NCI-H1436 (cell line): ENCODE data around the gene SOX8.

Source experiments
- DNase-seq: peaks from one replicate; lab custom pipeline; 2025; lab: John Stamatoyannopoulos, UW

Gene SOX8

DNA sequence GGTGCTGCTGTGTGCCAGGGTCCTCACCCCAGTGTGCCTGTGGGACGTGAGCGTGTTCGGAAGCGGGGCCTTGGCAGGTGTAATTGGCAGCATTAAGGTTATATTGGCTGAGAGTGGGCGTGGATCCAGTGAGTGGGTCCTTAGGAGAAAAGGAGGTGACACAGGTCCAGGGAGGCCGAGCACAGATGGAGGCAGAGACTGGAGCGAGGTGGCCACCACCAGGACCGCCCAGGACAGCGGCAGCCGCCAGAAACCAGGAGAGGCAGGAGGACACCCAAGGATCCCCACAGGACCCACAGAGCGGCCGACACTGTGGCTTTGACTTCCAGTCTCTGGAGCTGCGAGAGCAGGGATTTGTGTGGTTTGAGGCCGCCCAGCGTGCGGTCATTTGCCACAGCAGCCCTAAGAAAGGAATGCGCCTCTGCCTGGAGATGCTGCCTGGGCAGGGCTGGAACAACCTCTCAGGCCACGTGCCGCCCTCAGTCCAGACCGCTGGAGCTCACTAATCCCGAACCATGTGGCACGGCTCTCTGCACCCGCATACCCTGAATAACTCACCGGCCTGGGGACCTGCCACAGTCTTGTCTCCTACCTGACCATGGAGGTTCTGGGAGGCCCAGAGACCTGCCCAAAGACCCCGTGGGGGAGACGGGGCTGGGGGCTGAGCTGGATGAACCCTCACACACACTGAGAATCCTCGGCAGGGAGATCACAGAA lies 45.4 kb downstream of the SOX8 start:
- no peak for DNase-seq

DNA sequence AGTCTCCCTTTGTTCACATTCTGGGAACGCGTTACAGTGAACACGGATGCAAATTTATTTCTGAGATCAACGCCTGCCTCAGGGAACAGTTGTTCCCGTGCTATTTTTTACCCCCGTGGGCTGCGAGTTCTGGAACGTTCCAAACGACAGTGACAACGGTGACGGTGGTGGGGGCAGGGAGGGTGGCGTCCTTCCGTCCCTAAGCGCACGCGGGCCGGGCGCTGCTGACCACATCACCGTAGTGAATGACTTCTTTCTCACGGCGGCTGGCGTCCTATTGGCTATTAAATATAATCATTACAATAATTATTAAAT lies 45.9 kb downstream of the SOX8 start:
- no peak for DNase-seq

DNA sequence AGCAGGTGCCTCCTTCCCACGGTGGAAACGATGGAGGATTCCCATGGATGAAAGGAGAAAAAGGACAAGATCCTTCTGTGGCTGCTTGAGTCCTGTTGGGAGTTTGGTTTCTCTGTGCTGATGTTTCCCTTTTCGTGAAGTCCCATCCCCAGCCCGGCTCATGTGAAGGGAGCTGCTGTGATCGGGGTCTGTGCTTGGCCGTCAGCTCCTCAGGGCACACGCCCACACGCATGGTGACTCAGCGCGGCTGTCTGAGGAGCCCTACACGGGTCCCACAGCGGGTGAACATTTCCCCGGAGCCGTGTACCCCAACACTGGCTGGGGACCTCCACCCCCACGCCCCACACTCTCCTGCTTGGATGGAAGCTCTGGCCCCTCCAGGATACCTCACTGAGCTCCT lies 46.5 kb downstream of the SOX8 start:
- DNase-seq: no peak

DNA sequence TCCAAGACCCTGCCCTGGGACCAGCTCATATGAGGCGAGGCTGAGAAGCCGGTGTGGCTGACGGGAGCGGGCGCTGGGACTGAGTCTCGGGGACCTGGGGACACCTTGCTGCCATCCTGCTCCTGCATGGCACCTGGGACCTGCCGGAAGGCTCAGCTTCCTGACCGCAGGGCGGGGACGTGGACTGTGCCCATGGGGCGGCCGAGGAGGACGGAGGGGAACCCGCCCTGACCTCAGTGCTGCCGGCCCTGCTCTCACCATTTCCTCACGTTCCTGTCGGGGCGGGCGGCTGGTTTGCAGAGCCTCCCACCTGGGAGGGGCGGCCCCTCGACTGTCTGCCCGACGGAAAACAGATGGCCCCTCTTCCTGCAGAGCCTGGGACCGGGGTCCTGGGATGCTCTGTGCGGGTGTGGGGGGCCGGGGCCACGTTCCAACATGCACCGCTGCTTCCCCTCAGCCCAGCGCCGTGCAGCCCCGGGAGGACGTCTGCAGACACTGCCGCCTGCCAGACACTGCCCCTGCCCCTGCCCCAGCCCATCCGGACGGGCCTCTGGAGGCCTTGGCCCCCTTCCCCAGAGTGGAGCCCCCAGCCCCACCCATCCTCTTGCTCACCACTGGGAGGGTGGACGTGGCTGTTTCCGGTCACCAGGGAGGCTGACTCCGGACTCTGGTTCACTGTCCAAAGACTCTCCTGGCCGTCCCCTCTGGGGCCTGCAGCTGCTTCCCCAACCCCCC lies 47.1 kb downstream of the SOX8 start:
- no peak for DNase-seq

DNA sequence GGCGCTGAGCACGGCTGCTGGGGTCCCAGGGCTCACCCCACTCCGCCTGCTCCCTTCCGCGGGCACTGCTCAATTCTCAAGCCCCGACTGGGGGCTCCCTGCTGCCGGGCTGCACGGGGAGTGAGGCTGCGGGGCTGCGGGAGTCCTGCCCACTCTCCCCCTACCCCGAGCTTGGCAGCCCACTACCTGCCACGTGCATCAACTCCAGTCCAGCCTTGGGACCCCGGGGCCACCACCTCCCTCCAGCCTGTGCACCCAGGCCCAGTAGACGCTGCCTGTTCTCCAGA lies 47.6 kb downstream of the SOX8 start:
- DNase-seq: no peak

DNA sequence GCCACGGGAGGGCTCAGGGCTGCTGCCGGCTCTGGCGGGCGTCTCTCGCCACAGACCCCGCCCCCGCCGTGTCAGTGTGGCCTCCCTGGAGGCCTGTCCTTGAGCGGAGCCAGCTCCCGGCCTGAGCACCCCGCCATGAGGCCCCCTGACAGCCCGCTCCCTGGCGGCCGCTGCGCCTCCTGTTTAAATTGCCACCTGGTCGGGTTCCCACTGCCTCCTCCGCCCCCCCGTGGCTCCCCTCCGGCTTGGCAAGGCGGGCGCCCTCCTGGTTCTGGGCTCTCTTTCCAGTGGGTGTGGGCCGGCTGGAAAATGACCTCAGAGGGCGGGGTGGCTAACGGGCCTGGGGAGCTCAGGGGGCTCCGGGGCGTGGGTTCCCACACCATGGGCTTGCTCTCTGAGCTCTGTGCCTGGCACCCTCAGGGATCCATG lies 48.9 kb downstream of the SOX8 start:
- DNase-seq: no peak

DNA sequence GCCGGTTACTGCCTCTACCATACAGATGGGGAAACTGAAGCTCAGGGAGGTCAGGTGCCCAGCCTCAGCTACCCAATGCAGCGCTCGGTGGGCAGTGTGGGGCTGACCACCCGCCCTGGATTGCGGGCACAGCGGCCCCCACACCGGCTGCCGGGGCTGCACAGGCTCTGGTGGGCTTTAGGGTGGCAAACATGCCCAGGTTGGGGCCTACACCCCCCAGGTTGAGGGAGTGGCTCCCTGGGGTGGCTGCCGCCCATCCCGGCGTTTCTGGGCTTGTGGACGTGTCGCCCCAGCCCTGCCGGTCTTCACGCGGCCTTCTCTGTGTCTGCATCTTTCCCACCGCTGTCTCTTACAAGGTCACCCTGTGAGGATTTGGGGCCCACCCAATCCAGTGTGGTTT lies 50.1 kb downstream of the SOX8 start:
- DNase-seq: no peak

DNA sequence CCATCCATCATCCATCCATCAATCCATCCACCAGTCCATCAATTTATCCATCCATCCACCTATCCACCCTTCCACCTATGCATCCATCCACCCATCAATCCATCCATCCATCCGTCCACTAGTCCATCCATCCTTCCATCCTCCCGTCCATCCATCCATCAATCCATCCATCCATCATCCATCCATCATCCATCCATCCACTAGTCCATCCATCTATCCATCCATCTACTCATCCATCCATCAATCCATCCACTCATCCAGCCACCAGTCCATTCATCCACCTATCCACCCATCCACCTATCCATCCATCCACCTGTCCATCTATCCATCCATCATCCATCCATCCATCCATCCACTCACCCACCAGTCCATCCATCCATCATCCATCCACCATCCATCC lies 51.0 kb downstream of the SOX8 start:
- DNase-seq: no peak

DNA sequence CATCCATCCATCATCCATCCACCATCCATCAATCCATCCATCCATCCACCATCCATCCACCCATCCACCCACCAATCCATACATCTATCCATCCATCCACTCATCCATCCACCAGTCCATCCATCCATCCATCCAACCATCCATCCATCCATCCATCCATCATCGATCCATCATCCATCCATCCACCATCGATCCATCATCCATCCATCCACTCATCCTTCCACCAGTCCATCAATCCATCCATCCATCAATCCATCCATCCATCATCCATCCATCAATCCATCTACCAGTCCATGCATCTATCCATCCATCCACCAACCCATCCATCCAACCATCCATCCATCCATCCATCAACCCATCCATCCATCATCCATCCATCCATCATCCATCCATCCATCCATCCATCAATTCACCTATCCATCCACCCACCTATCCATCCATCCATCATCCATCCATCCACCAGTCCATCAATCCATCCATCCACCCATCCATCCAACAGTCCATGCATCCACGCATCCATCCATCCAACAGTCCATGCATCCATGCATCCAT lies 51.6 kb downstream of the SOX8 start:
- DNase-seq: no peak

DNA sequence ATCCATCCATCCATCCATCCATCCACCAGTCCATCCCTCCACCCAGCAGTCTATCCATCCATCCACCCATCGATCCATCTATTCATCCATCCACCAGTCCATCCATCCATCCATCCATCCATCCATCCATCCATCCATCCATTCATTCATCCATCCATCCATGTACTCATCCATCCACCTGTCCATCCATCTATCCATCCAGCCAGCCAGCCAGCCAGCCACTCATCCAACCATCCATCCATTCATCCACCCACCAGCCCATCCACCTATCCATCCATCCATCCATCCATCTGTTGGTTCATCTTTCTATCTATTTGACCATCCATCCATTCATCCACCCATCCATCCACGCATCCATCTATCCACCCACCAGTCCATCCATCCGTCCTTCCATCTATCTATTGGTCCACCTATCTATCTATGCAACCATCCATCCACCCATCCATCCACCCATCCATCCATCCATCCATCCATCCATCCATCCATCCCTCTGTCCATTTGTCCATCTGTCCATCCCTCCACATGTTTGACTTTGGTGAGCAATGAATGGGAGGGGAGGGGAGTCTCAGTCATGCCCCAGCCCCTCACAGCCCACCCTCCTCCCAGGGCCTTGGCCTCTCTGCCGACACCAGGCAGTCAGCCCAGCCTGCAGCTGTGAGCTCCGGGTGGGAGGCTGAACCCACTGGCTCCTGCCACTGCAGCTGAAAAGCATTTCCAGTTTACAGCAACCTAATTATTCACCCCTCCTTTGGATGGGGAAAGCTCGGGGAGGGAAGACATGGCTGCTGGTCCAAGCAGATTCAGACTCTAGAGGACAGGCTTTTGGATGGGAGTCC lies 52.9 kb downstream of the SOX8 start:
- DNase-seq: no peak

DNA sequence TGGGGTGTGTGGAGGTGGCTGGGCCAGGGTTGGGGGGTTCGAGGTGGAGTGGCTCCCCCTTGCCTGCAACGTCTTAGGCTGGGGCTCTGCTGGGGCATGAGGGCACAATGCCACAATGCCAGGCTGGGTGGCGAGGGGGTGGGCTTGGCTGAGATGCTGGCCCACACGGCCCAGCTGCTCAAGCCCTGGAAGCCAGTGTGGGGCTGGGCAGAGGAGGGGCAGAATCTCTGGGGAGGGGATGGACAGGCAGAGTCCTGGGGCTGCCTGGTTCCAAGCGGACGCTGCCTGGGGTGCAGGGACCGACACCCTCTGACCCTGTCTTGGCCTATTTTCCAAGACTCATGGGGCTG lies 53.5 kb downstream of the SOX8 start:
- no peak for DNase-seq

DNA sequence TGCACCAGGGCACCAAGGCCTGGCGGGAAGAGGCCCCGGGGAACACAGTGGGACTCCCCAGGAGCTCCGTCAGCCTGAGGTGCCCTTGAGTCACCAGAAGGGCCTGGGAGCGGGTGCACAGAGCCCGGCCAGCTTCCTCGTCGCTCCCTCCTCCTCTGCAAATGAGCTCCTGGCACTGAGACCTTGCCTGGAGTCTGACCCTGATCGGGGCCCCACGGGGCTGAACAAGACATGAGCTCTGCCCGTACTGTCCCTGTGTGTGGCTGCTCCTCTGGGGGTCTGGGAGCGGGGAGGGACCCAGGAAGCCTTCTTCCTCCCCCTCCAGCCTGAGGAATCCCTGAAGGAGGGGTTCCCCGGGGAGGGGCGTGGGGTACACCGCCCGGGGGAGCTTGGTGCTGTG lies 54.6 kb downstream of the SOX8 start:
- no peak for DNase-seq
